ENCODE results near the gene GABPB2.

GRCh38 chr1:151056149-151056548 is 14.4 kb upstream of the GABPB2 start:
- no peak for TF ChIP-seq CTCF (IDR thresholded peaks at IDR 0.05; ENCODE audit: low read depth, low read length)
- no peak for TF ChIP-seq EZH2phosphoT487 (IDR thresholded peaks at IDR 0.05; ENCODE audit: low read depth)
